HG03432 (cell line): ENCODE measurements around the gene CAMKMT.
"Not testable (repeated sequence)": the region's sequence is repeated elsewhere in the genome, so short reads cannot be mapped to it uniquely, and the experiment has no call there.

Experiments
- ATAC-seq: cut with Tn5 transposase; IDR thresholded peaks from one replicate; pipeline ENCODE4 v1.9.1; 2021; ENCODE audit warnings: mild to moderate bottlenecking, moderate library complexity; ENCODE audit not compliant: unreplicated experiment

The CAMKMT gene

DNA sequence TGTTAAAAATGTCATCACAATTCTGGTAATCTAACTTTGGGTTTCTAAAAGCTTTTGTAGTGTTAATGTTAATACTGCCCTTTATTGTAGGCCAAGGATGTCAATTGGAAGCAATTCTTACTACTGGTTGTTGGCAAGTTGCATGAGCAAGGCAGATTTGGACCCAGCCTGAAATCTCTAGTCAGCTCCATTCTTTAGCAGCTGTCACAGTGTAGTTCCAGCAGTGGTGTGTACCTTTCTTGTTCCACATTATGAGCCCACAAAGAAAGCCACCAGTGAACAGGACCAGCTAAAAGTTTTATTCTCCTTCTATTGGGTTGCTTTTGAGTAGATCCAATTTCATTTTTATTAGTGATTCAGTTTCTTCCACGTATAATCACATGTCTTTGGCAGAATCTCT is 133.8 kb downstream of the CAMKMT start:
- no peak for ATAC-seq

DNA sequence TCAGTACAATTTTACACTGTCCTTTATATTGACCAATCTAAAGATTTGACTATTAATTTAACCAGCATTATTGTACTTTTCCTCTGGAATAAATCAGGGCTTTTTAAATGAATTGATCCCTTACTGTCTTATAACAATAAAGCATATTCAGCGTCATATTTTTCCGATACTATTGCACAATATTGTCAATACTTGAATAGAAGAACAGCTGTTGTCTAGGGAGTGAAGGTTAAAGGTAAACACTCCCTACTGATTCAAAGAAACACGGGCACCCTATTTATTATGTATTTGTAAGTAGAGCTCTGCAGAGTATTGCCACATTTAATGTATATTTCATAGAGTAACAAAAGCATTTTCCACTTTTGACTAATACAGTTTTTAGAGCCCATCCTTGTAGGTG is 134.4 kb downstream of the CAMKMT start:
- ATAC-seq: no peak

DNA sequence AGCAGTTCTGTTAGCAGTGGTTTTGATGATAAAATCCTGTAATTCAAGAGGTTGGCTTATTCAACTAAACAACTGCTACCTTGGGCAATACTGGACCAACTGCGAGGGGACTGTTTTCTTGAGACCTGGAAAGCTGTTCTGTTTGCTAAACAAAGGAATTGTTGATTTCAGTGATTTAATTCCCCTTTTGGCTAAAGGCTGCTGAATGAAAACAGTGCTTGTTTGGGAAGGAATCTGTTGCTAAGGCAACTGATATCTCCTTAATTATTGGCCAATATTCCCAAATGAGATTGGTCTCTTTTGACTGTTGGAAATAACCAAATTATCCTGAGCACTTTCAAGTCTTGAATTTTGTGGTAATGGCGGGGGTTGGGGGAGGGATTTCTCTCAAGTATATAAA is 136.8 kb downstream of the CAMKMT start:
- no peak for ATAC-seq

- ATAC-seq: not testable (repeated sequence)
These were observed 143.9 kb downstream of the CAMKMT start for GRCh38 chr2:44505664-44506063.

DNA sequence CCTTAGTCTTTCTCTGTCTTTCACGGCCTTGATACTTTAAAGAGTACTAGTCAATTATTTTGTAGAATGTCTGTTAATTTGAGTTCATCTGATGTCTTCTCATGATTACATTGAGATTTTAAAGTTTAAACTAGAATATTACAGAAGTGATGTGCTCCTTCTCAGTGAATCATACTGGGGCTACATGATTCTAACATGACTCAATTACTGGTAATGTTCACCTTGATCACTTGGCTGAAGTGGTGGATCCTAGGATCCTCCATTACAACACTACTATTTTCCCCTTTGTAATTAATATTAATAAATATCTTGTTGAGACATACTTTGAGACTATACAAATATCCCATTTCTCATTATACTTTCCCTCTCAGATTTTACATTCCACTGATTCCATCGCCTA is 148.5 kb downstream of the CAMKMT start:
- ATAC-seq: no peak

GRCh38 chr2:44515416-44515815 is 153.7 kb downstream of the CAMKMT start:
- ATAC-seq: no peak

DNA sequence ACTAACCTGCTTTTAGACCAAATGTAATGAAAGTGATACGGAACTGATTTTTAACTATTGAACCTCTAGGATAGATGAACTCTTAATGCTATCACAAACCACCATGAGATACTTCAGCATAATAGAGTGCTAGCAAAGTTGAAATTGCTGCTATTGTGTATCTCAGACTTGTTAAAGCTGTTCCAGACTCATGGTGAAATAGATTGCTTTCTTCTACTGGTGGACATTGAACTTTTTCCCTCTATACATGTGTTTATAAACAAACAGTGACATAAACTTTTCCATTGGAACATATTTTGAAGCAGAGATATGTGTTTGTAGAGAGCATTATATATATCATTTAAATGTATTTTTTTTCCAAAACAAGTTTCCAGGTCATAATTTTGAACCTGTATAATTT is 157.3 kb downstream of the CAMKMT start:
- ATAC-seq: no peak

DNA sequence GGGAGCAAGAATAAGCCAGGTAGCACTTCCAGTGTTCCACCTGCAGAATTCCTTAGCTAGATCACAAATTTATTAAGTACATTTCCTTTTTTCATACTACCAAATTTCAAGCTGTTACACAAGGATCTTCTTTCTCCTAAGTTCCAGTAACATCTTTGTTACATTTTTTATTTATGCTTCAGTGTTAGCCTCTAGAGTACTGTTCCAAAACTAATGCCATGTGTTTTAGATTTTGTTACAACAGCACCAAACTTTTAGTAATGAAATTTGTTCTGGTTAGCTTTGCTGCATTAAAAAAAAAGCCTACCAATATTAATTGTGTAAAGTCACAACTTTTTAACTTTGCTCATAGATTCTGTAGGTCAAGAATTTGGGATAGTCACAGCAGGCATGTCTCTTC is 161.1 kb downstream of the CAMKMT start:
- no peak for ATAC-seq

DNA sequence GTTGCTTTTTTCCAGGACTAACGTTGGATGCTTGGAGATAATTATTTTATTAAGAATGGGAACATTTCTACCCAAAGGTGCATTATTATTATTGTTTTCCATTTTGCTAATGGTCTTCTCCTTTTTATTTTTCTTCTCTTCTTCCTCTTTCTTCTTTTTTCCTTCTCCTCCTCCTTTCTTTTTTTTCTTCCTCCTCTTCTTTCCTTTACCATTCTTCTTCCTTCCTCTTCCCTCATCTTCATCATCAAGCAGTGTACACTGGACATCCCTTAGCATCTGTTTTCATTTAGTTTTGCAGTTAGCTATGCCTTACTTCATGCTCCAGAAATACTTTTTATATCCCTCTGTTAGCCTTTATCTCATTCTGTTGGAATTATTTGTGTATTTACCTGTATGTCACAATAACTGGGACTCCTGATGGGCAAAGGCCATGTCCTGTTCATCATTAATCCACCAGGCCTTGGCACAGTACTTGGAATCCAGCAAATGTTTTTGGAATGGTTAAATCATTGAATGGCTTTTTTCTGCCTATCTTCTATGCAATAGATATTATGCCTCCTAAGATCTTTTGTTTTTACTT is 162.7 kb downstream of the CAMKMT start:
- no peak for ATAC-seq

DNA sequence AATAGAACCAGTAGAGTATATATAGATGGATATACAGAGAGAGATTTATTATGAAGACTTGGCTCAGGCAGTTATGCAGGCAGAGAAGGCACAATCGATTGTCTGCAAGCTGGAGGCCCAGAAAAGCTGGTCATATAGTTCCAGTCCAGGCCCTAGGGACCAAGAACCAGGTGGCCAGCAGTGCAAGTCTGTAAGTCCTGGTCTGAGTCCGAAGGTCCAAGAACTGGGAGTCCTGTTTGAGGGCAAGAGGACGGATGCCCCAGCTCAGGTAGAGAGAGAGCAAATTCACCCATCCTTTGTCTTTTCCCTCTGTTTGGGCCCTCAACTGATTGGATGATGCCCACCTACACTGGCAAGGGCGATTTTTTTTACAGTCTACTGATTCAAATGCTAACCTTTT is 164.6 kb downstream of the CAMKMT start:
- no peak for ATAC-seq

DNA sequence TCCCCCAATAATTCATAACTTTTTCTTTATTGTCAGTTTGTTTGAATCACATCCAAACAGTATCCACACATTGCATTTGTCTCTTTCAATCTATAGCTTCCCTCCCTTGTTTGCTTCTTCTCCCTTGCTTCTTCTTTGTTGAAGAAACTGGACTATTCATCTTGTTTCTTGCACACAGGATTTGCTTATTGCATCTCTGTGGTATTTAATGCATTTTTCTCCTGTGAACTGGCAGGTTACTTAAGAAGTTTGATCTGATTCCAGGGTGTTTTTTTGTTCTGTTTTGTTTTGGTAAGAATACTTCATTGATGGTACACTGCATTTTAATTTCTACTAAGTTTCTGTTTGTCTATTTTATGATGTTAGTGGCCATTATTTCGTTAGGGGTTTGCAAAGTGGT is 166.8 kb downstream of the CAMKMT start:
- no peak for ATAC-seq

DNA sequence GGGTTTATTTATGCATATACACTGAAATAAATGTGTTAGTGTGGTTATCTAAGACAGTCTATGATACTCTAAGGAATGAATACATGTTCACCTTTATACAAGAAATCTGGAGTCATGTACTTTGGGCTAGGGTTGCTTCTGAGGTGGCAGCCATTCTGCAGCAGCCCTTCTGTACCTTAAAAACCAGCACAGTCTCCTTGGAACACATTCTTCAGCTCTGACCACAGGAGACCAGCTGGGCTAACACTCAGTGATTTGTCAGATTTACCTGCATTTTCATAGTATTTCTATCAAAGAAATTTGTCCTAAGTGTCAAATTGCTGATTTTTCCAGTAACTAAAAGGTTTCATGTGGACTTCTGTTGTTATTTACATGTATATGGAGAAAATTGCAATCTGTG is 167.7 kb downstream of the CAMKMT start:
- no peak for ATAC-seq

DNA sequence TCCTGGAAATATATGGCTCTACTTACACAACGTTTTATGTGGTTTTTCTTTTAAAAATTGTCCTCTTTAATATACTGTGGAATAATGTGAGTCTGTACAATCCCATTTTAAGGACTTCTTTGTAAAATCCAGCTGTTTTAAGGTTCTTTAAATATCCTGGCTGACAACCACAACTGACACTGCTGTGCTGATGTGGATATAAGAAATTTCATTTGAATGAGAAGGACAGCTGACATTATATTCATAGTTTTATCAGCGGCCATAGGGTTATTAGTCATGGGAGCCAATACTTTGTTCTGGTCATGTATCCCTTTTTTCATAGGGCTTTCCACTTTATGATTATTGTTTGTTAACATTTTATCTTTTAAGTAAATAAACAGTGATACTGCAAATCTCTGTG is 169.5 kb downstream of the CAMKMT start:
- no peak for ATAC-seq

GRCh38 chr2:44532031-44532430 is 170.3 kb downstream of the CAMKMT start:
- no peak for ATAC-seq

DNA sequence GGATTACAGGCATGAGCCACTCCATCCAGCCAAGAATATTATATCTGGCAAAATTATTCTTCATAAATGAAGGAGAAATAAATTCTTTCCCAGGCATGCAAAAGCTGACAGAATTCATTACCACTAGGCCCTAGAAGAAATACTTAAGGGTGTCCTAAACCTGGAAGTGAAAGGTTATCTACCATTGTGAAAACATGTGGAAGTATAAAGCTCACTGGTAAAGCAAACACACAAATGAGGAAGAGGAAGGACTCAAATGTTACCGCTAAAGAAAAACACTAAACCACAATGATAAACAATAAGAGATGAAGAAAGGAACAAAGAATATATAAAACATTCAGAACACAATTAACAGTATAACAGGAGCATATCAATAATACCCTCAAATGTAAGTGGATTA is 171.8 kb downstream of the CAMKMT start:
- no peak for ATAC-seq

DNA sequence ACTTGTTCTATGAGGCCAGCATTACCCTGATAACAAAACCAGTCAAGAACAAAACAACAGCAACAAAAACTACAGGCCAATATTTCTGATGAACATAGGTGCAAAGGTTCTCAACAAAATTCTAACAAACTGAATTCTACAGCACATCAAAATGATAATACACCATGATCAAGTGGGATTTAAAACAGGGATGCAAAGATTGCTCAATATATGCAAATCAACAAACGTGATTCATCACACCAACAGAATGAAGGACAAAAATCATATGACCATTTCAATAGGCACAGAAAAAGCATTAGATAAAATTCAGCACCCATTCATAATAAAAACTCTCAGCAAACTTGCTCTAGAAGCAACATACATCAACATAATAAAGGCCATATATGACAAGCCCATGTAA is 173.6 kb downstream of the CAMKMT start:
- ATAC-seq: no peak

GRCh38 chr2:44537264-44537663 is 175.5 kb downstream of the CAMKMT start:
- no peak for ATAC-seq

DNA sequence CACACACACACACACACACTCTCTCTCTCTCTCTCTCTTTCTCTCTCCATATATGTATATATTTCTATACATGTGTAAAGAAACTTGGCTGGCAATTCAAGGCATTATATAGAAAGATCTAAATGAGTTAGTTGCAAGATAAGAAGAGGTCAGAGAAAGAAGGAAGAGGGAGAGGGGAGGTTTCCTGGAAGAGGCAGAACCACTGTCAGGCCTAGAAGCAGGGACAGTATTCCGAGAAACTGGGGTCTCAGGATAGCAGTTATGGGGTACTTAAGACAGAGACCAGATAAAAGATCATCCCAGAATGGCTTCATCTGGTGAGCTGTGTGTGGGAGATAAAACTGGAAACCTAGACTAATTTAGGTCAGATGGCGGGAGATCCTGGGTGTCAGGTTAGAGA is 180.8 kb downstream of the CAMKMT start:
- ATAC-seq: no peak

GRCh38 chr2:44543773-44544725 is 182.3 kb downstream of the CAMKMT start:
- no peak for ATAC-seq

GRCh38 chr2:44545005-44545404 is 183.3 kb downstream of the CAMKMT start:
- no peak for ATAC-seq

- ATAC-seq: peak; percentile 48
These were observed 184.8 kb downstream of the CAMKMT start for GRCh38 chr2:44546459-44547127.

- ATAC-seq: no peak
These were observed 186.0 kb downstream of the CAMKMT start for GRCh38 chr2:44547718-44548117.
